K562 (cell line): ENCODE data around the gene NTNG1. TPM values are rescaled to one million over a fixed set of nuclear protein-coding genes. Genes with fewer than 3 reads are reported as not detected.

Experiments used
- PHB2 ChIP-seq: fragments of 450-650 bp; IDR thresholded peaks from 2 replicates; pipeline ENCODE4 v1.6.1; 2017; ENCODE audit warnings: low read depth
- RFX1 ChIP-seq: fragments of 450-650 bp; IDR thresholded peaks from 2 replicates; pipeline ENCODE4 v1.6.1; 2016; ENCODE audit warnings: mild to moderate bottlenecking, moderate library complexity
- TOE1 ChIP-seq, 2 experiments: fragments of 450-650 bp in 1 of 2; sonication (generic) in 1 of 2; formaldehyde crosslinking in 1 of 2; IDR thresholded peaks; 2 replicates each; pipeline versions ENCODE4 v1.7.1 to v1.8.0; 2016 to 2022; ENCODE audit warnings: borderline replicate concordance in 2 of 2, mild to moderate bottlenecking in 2 of 2, antibody characterized with exemption in 1 of 2, inconsistent platforms in 1 of 2, low read depth in 1 of 2, missing genetic modification reagents in 1 of 2, moderate library complexity in 1 of 2
- ZNF316 ChIP-seq: fragments of 450-650 bp; IDR thresholded peaks from 2 replicates; pipeline ENCODE4 v1.6.1; 2016
- polyA plus RNA-seq, 8 experiments: library from polyadenylated mRNA; depleted of rRNA in 4 of 8; stranded (reverse) in 5 of 8; unstranded in 3 of 8; fragments of >200 nt; fragmentation: Nextera tagmentation in 2 of 8; fragmentation: Illumina TruSeq in 1 of 8; extraction: Ambion mirVana in 2 of 8; extraction: Trizol in 1 of 8; gene quantifications; 2 replicates each; pipeline versions ENCODE4 v1.2.1 to v1.2.3, GENCODE V29; 2011 to 2014; ENCODE audit warnings: inconsistent platforms in 1 of 8, missing spikeins in 1 of 8
- total RNA-seq, 7 experiments: library from RNA; depleted of rRNA in 6 of 7; stranded (reverse); fragments of >200 nt in 6 of 7; fragmentation: Illumina TruSeq in 2 of 7; extraction: Trizol in 2 of 7; gene quantifications; 2 replicates each; pipeline versions ENCODE4 v1.2.1 to v1.2.3, GENCODE V29; 2011 to 2021; ENCODE audit warnings: low replicate concordance in 1 of 7
- TF ChIP-seq, protein P1 (sequence below): fragments of 450-650 bp; IDR thresholded peaks from 2 replicates; pipeline ENCODE4 v1.6.1; 2016; ENCODE audit warnings: mild to moderate bottlenecking, moderate library complexity
- TF ChIP-seq, protein P2 (sequence below): fragments of 250-450 bp; sonication (Bioruptor Pico); IDR thresholded peaks from 2 replicates; pipeline ENCODE4 v1.5.0; 2022; ENCODE audit warnings: mild to moderate bottlenecking

The NTNG1 gene
- total and polyA plus RNA-seq, 9 of the 15 experiments (the other 6 are each of a cell fraction or from before 2014, with no cell fraction given), result not detected

DNA sequence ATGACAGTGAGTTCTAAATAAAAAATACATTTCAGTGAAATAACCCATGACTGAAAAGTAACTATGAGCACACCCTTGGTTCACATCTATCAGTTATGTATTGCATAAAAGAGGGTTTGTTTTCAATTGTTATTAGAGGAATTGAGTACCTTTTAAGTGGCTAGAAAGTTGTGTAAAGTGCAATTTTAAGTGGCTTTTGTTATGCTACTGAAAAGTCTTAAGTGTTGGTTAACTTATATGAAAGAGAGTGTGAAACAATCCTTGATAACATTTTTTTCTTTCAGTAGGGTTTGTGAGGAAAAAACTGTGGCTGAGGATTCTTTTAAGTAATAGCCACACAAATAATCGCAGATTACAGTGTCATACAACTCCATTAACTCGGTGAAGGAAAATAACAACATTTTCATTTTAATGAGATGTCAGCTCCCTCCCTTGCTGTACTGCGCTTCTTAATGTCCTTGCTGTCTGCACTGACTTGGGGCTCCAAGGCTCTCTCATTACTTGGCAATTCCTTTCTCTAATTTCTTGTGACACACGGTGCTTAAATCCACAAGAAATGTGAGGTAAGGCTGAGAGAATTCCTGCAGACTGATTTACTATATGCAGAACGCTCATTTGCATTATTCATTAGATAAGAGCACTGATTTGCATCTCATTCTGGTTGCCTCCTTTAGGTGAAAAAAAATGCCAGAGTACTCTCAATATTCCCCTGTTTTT is 40.6 kb downstream of the NTNG1 start (continued):
- TF ChIP-seq, protein P1, sequence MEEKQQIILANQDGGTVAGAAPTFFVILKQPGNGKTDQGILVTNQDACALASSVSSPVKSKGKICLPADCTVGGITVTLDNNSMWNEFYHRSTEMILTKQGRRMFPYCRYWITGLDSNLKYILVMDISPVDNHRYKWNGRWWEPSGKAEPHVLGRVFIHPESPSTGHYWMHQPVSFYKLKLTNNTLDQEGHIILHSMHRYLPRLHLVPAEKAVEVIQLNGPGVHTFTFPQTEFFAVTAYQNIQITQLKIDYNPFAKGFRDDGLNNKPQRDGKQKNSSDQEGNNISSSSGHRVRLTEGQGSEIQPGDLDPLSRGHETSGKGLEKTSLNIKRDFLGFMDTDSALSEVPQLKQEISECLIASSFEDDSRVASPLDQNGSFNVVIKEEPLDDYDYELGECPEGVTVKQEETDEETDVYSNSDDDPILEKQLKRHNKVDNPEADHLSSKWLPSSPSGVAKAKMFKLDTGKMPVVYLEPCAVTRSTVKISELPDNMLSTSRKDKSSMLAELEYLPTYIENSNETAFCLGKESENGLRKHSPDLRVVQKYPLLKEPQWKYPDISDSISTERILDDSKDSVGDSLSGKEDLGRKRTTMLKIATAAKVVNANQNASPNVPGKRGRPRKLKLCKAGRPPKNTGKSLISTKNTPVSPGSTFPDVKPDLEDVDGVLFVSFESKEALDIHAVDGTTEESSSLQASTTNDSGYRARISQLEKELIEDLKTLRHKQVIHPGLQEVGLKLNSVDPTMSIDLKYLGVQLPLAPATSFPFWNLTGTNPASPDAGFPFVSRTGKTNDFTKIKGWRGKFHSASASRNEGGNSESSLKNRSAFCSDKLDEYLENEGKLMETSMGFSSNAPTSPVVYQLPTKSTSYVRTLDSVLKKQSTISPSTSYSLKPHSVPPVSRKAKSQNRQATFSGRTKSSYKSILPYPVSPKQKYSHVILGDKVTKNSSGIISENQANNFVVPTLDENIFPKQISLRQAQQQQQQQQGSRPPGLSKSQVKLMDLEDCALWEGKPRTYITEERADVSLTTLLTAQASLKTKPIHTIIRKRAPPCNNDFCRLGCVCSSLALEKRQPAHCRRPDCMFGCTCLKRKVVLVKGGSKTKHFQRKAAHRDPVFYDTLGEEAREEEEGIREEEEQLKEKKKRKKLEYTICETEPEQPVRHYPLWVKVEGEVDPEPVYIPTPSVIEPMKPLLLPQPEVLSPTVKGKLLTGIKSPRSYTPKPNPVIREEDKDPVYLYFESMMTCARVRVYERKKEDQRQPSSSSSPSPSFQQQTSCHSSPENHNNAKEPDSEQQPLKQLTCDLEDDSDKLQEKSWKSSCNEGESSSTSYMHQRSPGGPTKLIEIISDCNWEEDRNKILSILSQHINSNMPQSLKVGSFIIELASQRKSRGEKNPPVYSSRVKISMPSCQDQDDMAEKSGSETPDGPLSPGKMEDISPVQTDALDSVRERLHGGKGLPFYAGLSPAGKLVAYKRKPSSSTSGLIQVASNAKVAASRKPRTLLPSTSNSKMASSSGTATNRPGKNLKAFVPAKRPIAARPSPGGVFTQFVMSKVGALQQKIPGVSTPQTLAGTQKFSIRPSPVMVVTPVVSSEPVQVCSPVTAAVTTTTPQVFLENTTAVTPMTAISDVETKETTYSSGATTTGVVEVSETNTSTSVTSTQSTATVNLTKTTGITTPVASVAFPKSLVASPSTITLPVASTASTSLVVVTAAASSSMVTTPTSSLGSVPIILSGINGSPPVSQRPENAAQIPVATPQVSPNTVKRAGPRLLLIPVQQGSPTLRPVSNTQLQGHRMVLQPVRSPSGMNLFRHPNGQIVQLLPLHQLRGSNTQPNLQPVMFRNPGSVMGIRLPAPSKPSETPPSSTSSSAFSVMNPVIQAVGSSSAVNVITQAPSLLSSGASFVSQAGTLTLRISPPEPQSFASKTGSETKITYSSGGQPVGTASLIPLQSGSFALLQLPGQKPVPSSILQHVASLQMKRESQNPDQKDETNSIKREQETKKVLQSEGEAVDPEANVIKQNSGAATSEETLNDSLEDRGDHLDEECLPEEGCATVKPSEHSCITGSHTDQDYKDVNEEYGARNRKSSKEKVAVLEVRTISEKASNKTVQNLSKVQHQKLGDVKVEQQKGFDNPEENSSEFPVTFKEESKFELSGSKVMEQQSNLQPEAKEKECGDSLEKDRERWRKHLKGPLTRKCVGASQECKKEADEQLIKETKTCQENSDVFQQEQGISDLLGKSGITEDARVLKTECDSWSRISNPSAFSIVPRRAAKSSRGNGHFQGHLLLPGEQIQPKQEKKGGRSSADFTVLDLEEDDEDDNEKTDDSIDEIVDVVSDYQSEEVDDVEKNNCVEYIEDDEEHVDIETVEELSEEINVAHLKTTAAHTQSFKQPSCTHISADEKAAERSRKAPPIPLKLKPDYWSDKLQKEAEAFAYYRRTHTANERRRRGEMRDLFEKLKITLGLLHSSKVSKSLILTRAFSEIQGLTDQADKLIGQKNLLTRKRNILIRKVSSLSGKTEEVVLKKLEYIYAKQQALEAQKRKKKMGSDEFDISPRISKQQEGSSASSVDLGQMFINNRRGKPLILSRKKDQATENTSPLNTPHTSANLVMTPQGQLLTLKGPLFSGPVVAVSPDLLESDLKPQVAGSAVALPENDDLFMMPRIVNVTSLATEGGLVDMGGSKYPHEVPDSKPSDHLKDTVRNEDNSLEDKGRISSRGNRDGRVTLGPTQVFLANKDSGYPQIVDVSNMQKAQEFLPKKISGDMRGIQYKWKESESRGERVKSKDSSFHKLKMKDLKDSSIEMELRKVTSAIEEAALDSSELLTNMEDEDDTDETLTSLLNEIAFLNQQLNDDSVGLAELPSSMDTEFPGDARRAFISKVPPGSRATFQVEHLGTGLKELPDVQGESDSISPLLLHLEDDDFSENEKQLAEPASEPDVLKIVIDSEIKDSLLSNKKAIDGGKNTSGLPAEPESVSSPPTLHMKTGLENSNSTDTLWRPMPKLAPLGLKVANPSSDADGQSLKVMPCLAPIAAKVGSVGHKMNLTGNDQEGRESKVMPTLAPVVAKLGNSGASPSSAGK, result no peak
- TF ChIP-seq ZNF316, result no peak
- TF ChIP-seq TOE1 (IDR thresholded peaks at IDR 0.05; ENCODE audit: borderline replicate concordance), result no peak
- no peak for TF ChIP-seq TOE1 (CRISPR knock-in tag; IDR thresholded peaks at IDR 0.05; ENCODE audit: borderline replicate concordance, low read depth)
- TF ChIP-seq RFX1, result no peak
- TF ChIP-seq, protein P2, sequence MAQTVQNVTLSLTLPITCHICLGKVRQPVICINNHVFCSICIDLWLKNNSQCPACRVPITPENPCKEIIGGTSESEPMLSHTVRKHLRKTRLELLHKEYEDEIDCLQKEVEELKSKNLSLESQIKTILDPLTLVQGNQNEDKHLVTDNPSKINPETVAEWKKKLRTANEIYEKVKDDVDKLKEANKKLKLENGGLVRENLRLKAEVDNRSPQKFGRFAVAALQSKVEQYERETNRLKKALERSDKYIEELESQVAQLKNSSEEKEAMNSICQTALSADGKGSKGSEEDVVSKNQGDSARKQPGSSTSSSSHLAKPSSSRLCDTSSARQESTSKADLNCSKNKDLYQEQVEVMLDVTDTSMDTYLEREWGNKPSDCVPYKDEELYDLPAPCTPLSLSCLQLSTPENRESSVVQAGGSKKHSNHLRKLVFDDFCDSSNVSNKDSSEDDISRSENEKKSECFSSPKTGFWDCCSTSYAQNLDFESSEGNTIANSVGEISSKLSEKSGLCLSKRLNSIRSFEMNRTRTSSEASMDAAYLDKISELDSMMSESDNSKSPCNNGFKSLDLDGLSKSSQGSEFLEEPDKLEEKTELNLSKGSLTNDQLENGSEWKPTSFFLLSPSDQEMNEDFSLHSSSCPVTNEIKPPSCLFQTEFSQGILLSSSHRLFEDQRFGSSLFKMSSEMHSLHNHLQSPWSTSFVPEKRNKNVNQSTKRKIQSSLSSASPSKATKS, result no peak
- no peak for TF ChIP-seq PHB2
